H9 (cell line): ENCODE results near the gene SLC35A5. TPM values are rescaled to one million over a fixed set of nuclear protein-coding genes. Genes with fewer than 3 reads are reported as not detected.
A peak's percentile ranks its signal among the peaks of the same experiment; 100 is the strongest.

Source experiments
- DNase-seq: peaks from one replicate; pipeline ENCODE4 v3.0.0-alpha.2; 2017
- H2AFZ ChIP-seq: one replicate; pipeline ENCODE4 v1.6.1; 2013; ENCODE audit warnings: mild to moderate bottlenecking, low read length, control low read depth, moderate library complexity
- H2AK5ac ChIP-seq: 2 replicates; pipeline ENCODE4 v1.6.1; 2013; ENCODE audit warnings: low read length, control low read depth, mixed read lengths; ENCODE audit not compliant: insufficient read length
- H2BK120ac ChIP-seq: one replicate; pipeline ENCODE4 v1.6.1; 2013; ENCODE audit warnings: low read depth, mild to moderate bottlenecking, low read length, control low read depth, inconsistent platforms; ENCODE audit not compliant: poor library complexity, severe bottlenecking
- H2BK12ac ChIP-seq: 2 replicates; pipeline ENCODE4 v1.6.1; 2013; ENCODE audit warnings: low read length, control low read depth, mixed read lengths, low read depth; ENCODE audit not compliant: insufficient read length
- H2BK15ac ChIP-seq: 2 replicates; pipeline ENCODE4 v1.6.1; 2013; ENCODE audit warnings: low read depth, low read length, control low read depth
- H2BK20ac ChIP-seq: one replicate; pipeline ENCODE4 v1.6.1; 2013; ENCODE audit warnings: low read depth, mild to moderate bottlenecking, low read length, control low read depth, inconsistent platforms; ENCODE audit not compliant: poor library complexity, severe bottlenecking
- H2BK5ac ChIP-seq: 2 replicates; pipeline ENCODE4 v1.6.1; 2013; ENCODE audit warnings: low read length, control low read depth, mixed read lengths; ENCODE audit not compliant: insufficient read length
- H3K14ac ChIP-seq: 2 replicates; pipeline ENCODE4 v1.6.1; 2013; ENCODE audit warnings: low read length, control low read depth; ENCODE audit not compliant: insufficient read depth
- H3K18ac ChIP-seq: 2 replicates; pipeline ENCODE4 v1.6.1; 2013; ENCODE audit warnings: low read depth, mild to moderate bottlenecking, mixed read lengths, low read length, control low read depth; ENCODE audit not compliant: insufficient read length
- H3K23ac ChIP-seq: 2 replicates; pipeline ENCODE4 v1.6.1; 2013; ENCODE audit warnings: low read length, control low read depth, mixed read lengths, low read depth; ENCODE audit not compliant: insufficient read length
- H3K23me2 ChIP-seq: 2 replicates; pipeline ENCODE4 v1.6.1; 2013; ENCODE audit warnings: low read depth, mild to moderate bottlenecking, mixed read lengths, low read length, control low read depth; ENCODE audit not compliant: insufficient read length, poor library complexity, severe bottlenecking
- H3K27ac ChIP-seq: 2 replicates; pipeline ENCODE4 v1.5.1; 2013; ENCODE audit warnings: low read length, control low read depth, mixed read lengths, low read depth; ENCODE audit not compliant: insufficient read length
- H3K27me3 ChIP-seq: 2 replicates; pipeline ENCODE4 v1.6.1; 2013; ENCODE audit warnings: low read length, control low read depth, inconsistent platforms; ENCODE audit not compliant: insufficient read depth
- H3K4ac ChIP-seq: 2 replicates; pipeline ENCODE4 v1.6.1; 2013; ENCODE audit warnings: low read depth, mild to moderate bottlenecking, control low read depth, inconsistent platforms, low read length, moderate library complexity
- H3K4me1 ChIP-seq: 2 replicates; pipeline ENCODE4 v1.6.1; 2013; ENCODE audit warnings: low read length, control low read depth, inconsistent platforms; ENCODE audit not compliant: insufficient read depth
- H3K4me2 ChIP-seq: 2 replicates; pipeline ENCODE4 v1.6.1; 2013; ENCODE audit warnings: low read length, control low read depth, mixed read lengths; ENCODE audit not compliant: insufficient read length, insufficient read depth
- H3K56ac ChIP-seq: 2 replicates; pipeline ENCODE4 v1.6.1; 2013; ENCODE audit warnings: low read depth, mild to moderate bottlenecking, mixed read lengths, low read length, control low read depth; ENCODE audit not compliant: insufficient read length
- H3K79me1 ChIP-seq: 2 replicates; pipeline ENCODE4 v1.6.1; 2013; ENCODE audit warnings: low read depth, mild to moderate bottlenecking, moderate library complexity, low read length, control low read depth, inconsistent platforms; ENCODE audit not compliant: insufficient read depth, poor library complexity, severe bottlenecking
- H3K79me2 ChIP-seq: 2 replicates; pipeline ENCODE4 v1.6.1; 2013; ENCODE audit warnings: low read length, control low read depth, inconsistent platforms; ENCODE audit not compliant: insufficient read depth
- H3K9ac ChIP-seq: 2 replicates; pipeline ENCODE4 v1.6.1; 2013; ENCODE audit warnings: low read length, control low read depth, mixed read lengths; ENCODE audit not compliant: insufficient read length; ENCODE audit errors: extremely low read depth
- H3K9me3 ChIP-seq: one replicate; pipeline ENCODE4 v1.6.1; 2013; ENCODE audit warnings: low read depth, low read length, inconsistent platforms; ENCODE audit not compliant: control insufficient read depth
- H3T11ph ChIP-seq: one replicate; pipeline ENCODE4 v1.6.1; 2013; ENCODE audit warnings: mild to moderate bottlenecking, low read length, control low read depth, inconsistent platforms
- H4K20me1 ChIP-seq: one replicate; pipeline ENCODE4 v1.6.1; 2013; ENCODE audit not compliant: control insufficient read depth, insufficient read length, insufficient read depth
- H4K5ac ChIP-seq: 2 replicates; pipeline ENCODE4 v1.6.1; 2013; ENCODE audit warnings: low read depth, mild to moderate bottlenecking, mixed read lengths, low read length, control low read depth; ENCODE audit not compliant: insufficient read length
- H4K8ac ChIP-seq: replicated peaks from 2 replicates; pipeline ENCODE4 v1.6.1; 2013; ENCODE audit warnings: low read length, control low read depth, mixed read lengths, low read depth; ENCODE audit not compliant: insufficient read length
- H4K91ac ChIP-seq: 2 replicates; pipeline ENCODE4 v1.6.1; 2013; ENCODE audit warnings: low read depth, mild to moderate bottlenecking, moderate library complexity, mixed read lengths, low read length, control low read depth; ENCODE audit not compliant: insufficient read length
- H3K27ac Mint-ChIP-seq, 3 experiments: 2 replicates in 2 of 3; 3 replicates in 1 of 3; pipeline ENCODE4 v1.8.0; 2020 to 2021; ENCODE audit warnings: mixed read lengths in 3 of 3, mild to moderate bottlenecking in 1 of 3, moderate library complexity in 1 of 3
- H3K27me3 Mint-ChIP-seq: 2 replicates; pipeline ENCODE4 v1.8.0; 2021; ENCODE audit warnings: low read depth, mild to moderate bottlenecking, moderate library complexity, mixed read lengths
- H3K36me3 Mint-ChIP-seq, 3 experiments: 2 replicates in 2 of 3; 3 replicates in 1 of 3; pipeline ENCODE4 v1.8.0; 2020 to 2021; ENCODE audit warnings: low read depth in 3 of 3, mixed read lengths in 3 of 3; ENCODE audit not compliant: insufficient read depth in 1 of 3
- H3K4me1 Mint-ChIP-seq, 2 experiments: 2 replicates each; pipeline ENCODE4 v1.8.0; 2020; ENCODE audit warnings: mixed read lengths in 2 of 2
- H3K4me3 Mint-ChIP-seq, 2 experiments: 2 replicates in 1 of 2; 3 replicates in 1 of 2; pipeline ENCODE4 v1.8.0; 2020 to 2021; ENCODE audit warnings: mild to moderate bottlenecking in 2 of 2, mixed read lengths in 2 of 2, moderate library complexity in 1 of 2
- H3K9me3 Mint-ChIP-seq, 2 experiments: 2 replicates in 1 of 2; 3 replicates in 1 of 2; pipeline ENCODE4 v1.8.0; 2020; ENCODE audit warnings: mild to moderate bottlenecking in 2 of 2, mixed read lengths in 2 of 2, moderate library complexity in 1 of 2
- WGBS: extraction: QIAGEN DNeasy Blood & Tissue Kit; methylation state at CpG from one replicate; pipeline ENCODE4 v1.1.7; 2013; ENCODE audit warnings: missing lambda C conversion rate, low lambda C conversion rate, mixed read lengths; ENCODE audit not compliant: insufficient read length; ENCODE audit errors: extremely low coverage; 5-methylcytosine and 5-hydroxymethylcytosine counted together
- total RNA-seq: library from RNA; stranded (reverse); gene quantifications from 2 replicates; pipeline ENCODE4 v1.2.1, GENCODE V29; 2021
- TF ChIP-seq, protein P1 (sequence below): fragments of 200-600 bp; sonication (generic); conservative IDR thresholded peaks from 3 replicates; pipeline ENCODE4 v1.8.0; 2021; ENCODE audit warnings: antibody characterized with exemption, mild to moderate bottlenecking

Gene SLC35A5
- total RNA-seq, 1 experiment from 2014 or later = 40.0 TPM

DNA sequence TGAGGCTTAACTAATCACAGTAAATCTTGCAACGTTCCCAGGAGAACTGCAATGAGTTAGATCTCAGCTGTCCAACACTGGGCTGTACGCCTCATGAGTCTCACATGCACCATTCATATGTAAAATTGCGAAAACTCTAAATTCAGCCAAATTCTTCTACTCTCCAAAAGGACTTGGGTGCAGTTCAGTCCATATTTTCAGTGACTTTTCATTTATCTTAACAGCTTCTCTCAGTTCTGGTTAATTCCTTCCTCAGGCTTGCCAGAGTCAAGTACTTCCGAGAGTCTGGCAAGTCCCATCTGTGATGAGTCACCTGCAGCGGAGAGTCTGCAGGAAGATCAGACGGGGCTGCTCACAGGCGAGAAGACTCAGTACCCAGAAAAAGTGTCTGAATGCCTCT lies 67.6 kb downstream of the SLC35A5 start:
- Histone ChIP-seq H3K4me2 (no peak overlapping the region), H2BK12ac (no peak overlapping the region), H3K27ac (no peak overlapping the region), H2AK5ac (no peak overlapping the region), H3K18ac (no peak overlapping the region), H3K14ac (no peak overlapping the region), H2BK5ac (no peak overlapping the region), H4K5ac (no peak overlapping the region), H3K23ac (no peak overlapping the region), H3K4me1 (peaks cover 9% of the 10 kb centered on the region; the same call in 1 of the 2 replicates), H3T11ph (no peak overlapping the region), H4K8ac (no peak overlapping the region), H4K20me1 (no peaks in the 10 kb centered on the region), H3K23me2 (no peaks in the 10 kb centered on the region), H3K79me1 (no peaks in the 10 kb centered on the region), H2AFZ (no peak overlapping the region), H2BK15ac (no peak overlapping the region), H2BK20ac (no peak overlapping the region), H3K79me2 (no peaks in the 10 kb centered on the region), H4K91ac (no peak overlapping the region), H2BK120ac (no peak overlapping the region), H3K9ac (no peak overlapping the region), H3K27me3 (no peaks in the 10 kb centered on the region), H3K9me3 (no peaks in the 10 kb centered on the region), H3K56ac (no peak overlapping the region), H3K4ac (no peak overlapping the region)
- Mint-ChIP-seq H3K27ac (peak overlapping the region in 2 of 3 experiments; percentile 15 to 45; a peak in 2 of 7 replicates), H3K4me1 (peaks cover 46 to 49% of the 10 kb centered on the region in 2 experiments), H3K36me3 (no peaks in the 10 kb centered on the region), H3K4me3 (no peak overlapping the region; a peak in 1 of 5 replicates), H3K9me3 (no peaks in the 10 kb centered on the region), H3K27me3 (no peaks in the 10 kb centered on the region)
- no CpG with 5 or more reads among the region's 7 CpGs for WGBS
- no peak for DNase-seq
- TF ChIP-seq, protein P1, sequence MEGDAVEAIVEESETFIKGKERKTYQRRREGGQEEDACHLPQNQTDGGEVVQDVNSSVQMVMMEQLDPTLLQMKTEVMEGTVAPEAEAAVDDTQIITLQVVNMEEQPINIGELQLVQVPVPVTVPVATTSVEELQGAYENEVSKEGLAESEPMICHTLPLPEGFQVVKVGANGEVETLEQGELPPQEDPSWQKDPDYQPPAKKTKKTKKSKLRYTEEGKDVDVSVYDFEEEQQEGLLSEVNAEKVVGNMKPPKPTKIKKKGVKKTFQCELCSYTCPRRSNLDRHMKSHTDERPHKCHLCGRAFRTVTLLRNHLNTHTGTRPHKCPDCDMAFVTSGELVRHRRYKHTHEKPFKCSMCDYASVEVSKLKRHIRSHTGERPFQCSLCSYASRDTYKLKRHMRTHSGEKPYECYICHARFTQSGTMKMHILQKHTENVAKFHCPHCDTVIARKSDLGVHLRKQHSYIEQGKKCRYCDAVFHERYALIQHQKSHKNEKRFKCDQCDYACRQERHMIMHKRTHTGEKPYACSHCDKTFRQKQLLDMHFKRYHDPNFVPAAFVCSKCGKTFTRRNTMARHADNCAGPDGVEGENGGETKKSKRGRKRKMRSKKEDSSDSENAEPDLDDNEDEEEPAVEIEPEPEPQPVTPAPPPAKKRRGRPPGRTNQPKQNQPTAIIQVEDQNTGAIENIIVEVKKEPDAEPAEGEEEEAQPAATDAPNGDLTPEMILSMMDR = no peak
